22Rv1 (cell line): Measurements from ENCODE around the gene PLXND1.

Experiments
- CTCF ChIP-seq: fragments of 450-650 bp; IDR thresholded peaks from 2 replicates; pipeline ENCODE4 v1.5.1; 2017; ENCODE audit warnings: mild to moderate bottlenecking
- ZFX ChIP-seq: fragments of 450-650 bp; IDR thresholded peaks from 2 replicates; pipeline ENCODE4 v1.6.1; 2017; ENCODE audit warnings: antibody characterized with exemption, borderline replicate concordance

GRCh38 chr3:129542747-129543146 is 63.7 kb downstream of the PLXND1 start:
- no peak for TF ChIP-seq CTCF
- no peak for TF ChIP-seq ZFX
